GM10248 (cell line): ENCODE measurements around the gene FAM227A.
"Not testable (repeated sequence)": the region's sequence is repeated elsewhere in the genome, so short reads cannot be mapped to it uniquely, and the experiment has no call there.

Source experiments
- CTCF ChIA-PET: fragments of 300-600 bp; sonication (Branson Sonifier 250); formaldehyde crosslinking; extraction: SDS; loops from one replicate; lab custom pipeline; 2021; ENCODE audit warnings: antibody characterized with exemption; lab: Yijun Ruan, JAX
- POLR2A ChIA-PET: fragments of 350-650 bp; sonication (Branson Sonifier 250); formaldehyde crosslinking; extraction: SDS; loops from one replicate; lab custom pipeline; 2020; ENCODE audit warnings: antibody characterized with exemption; lab: Yijun Ruan, JAX
- DNase-seq: peaks from one replicate; pipeline ENCODE4 v3.0.0; 2012; ENCODE audit errors: extremely low spot score
- TF ChIP-seq, protein P1 (sequence below): IDR thresholded peaks from 2 replicates; pipeline ENCODE4 v1.5.1; 2012; ENCODE audit warnings: mild to moderate bottlenecking, low read depth; ENCODE audit errors: extremely low read depth, missing control alignments, control extremely low read depth

FAM227A gene

DNA sequence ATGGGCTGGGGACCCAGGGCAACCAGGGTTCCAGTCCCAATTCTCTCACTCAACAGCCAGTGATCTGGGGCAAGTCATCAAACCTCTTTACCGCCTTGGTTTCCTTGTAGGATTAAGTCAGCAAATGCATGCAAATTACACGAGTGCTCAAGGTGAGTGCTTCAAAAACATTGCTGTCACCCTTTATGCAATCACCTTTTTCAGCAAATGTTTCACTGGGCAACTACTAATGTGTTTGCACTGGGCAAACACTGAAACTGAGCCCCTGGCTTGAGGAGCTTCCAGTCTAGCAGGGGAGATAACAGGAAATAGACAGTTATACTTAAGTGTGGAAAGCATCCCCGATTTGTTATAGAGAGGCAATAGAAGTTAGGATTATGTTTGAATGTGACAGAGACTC is 48.5 kb downstream of the FAM227A start:
- ChIA-PET POLR2A (no interaction called here), CTCF (interaction anchor here (1.9 kb wide), 1 partner anchor 12 kb away, joined by 4 read pairs; no protein-coding TSS in a partner anchor)
- no peak for DNase-seq
- TF ChIP-seq, protein P1, sequence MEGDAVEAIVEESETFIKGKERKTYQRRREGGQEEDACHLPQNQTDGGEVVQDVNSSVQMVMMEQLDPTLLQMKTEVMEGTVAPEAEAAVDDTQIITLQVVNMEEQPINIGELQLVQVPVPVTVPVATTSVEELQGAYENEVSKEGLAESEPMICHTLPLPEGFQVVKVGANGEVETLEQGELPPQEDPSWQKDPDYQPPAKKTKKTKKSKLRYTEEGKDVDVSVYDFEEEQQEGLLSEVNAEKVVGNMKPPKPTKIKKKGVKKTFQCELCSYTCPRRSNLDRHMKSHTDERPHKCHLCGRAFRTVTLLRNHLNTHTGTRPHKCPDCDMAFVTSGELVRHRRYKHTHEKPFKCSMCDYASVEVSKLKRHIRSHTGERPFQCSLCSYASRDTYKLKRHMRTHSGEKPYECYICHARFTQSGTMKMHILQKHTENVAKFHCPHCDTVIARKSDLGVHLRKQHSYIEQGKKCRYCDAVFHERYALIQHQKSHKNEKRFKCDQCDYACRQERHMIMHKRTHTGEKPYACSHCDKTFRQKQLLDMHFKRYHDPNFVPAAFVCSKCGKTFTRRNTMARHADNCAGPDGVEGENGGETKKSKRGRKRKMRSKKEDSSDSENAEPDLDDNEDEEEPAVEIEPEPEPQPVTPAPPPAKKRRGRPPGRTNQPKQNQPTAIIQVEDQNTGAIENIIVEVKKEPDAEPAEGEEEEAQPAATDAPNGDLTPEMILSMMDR: no peak

DNA sequence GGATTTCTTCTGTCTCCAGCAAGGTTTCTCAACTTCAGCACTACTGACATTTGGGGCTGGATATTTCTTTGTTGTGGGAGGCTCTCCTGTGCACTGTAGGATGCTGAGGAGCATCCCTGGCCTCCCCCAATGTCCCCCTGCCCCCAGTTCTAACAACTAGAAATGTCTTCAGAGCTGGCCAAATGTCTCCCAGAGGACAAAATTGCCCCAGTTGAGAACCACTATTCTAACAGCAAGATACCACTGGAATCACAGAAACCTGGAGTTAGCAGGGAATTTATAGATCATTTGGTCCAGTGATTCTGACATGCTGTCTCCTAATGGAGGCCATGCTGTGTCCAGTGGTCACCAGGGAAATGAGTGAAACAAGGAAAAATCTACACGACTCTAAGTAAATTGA is 54.0 kb downstream of the FAM227A start:
- TF ChIP-seq, protein P1: no peak
- CTCF ChIA-PET: no interaction called here
- POLR2A ChIA-PET: no interaction called here
- no peak for DNase-seq

DNA sequence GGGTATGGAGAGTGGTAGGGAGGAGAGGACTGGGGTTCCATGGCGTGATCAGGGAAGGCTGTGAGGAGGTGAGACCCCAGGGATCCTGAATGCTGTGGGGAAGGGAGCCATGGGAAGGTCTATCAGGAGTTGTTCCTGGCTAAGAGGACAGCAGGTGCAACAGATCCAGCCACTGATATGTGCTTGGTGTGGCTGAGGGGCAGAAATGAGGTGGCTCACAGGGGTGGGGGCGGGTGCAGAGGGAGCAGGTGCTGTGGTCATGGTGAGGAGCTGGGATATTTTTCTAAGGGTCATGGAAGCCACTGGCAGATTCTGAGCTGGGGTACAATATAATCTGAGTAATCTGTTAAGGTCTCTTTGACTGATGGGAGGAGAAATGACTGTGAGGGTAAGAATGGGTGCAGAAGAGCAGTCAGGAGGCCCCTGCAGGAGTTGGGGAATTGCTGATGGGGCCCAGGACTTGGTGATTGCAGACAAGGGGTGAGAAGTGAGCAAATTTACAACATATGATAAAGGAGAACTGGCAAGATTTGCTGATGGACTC is 54.9 kb downstream of the FAM227A start:
- ChIA-PET POLR2A (no interaction called here), CTCF (no interaction called here)
- no peak for DNase-seq
- TF ChIP-seq, protein P1: no peak

DNA sequence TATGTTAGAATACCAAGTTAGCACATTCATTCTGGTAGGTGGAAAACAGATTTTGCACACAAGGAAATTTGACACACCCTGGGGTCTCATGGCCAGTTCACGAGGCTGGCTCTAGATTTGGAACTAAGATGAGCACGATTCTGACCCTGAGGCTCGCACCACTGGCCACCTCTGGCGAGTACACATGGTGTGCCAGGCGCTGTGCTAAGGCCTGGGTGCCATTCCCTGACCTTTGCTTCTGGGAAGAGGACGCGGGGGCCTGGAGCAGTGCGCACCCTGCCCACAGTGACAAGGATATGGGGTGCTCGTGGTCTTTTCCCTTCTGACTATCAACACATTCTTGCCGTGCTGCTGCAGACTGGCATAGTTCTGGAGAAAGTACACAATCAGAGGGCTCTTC is 56.7 kb downstream of the FAM227A start:
- TF ChIP-seq, protein P1: no peak
- CTCF ChIA-PET: interaction anchor here (1.2 to 2.0 kb wide), 2 partner anchors 15 to 22 kb away, joined by 3 to 4 read pairs; no protein-coding TSS in a partner anchor
- DNase-seq: no peak
- POLR2A ChIA-PET: interaction anchor here (0.6 kb wide), 1 partner anchor 35 kb away, joined by 3 read pairs; no protein-coding TSS in a partner anchor

DNA sequence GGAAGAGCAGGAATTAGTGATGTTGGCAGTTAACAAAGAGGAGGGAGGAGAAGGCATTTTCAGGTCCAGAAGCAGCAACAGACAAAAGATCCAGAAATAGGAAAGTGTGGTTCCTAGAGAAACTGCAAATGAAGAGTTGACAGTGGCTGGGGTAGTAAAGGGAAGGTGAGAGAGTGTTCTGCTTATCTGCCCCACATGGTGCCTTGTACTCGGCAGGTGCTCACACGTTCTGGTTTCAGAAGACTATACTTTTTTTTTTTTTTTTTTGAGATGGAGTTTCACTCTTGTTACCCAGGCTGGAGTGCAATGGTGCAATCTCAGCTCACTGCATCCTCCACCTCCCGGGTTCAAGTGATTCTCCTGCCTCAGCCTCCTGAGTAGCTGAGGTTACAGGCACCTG is 73.3 kb downstream of the FAM227A start:
- POLR2A ChIA-PET, DNase-seq: not testable (repeated sequence)
- CTCF ChIA-PET: interaction anchor here (0.7 to 1.0 kb wide), 2 partner anchors 9 to 10 kb away, joined by 3 read pairs; no protein-coding TSS in a partner anchor

DNA sequence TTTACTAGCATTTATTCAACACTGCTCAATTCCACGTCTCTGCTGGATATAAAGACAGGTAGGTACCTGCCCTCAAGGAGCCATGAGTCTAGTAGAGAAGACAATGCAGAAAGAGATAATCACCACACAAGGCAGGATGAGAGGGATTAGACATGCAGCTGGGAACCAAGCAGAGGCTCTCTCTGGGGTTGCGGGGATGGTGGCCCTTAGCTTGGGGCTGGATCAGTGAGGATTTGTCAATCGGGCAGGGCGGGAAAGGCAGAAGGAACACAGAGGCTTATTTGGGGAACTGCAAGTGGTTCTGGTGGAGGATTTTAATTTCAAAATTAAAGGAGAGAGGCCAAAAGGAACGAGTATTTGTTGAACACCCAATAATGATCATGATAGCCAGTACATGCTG is 77.7 kb downstream of the FAM227A start:
- TF ChIP-seq, protein P1: no peak
- no peak for DNase-seq
- ChIA-PET CTCF (no interaction called here), POLR2A (no interaction called here)

DNA sequence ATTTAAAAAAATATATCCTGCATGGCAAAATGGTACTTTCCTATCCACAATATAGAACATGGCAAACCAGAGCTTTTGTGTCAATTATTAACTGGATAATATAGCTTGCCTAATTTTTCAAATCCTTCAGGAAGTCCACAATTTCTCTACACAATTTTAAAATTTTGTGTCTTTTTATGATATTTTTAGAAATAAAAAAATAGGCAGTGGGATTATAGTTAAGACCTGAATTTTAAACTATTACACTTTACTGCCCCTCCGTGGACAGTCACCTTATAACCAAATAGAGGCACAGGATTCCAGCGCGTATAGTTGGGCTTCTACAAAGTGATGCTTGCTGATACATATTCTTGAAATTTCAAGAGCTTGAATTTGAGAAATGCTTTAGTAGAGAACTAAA is 84.1 kb downstream of the FAM227A start:
- POLR2A ChIA-PET: no interaction called here
- TF ChIP-seq, protein P1: peak; percentile 68
- CTCF ChIA-PET: interaction anchor here (0.8 to 5.1 kb wide), 15 partner anchors 10 to 520 kb away, joined by 3 to 44 read pairs (median 3); no protein-coding TSS in a partner anchor
- DNase-seq: peak; percentile 53
